C4-2B (cell line): ENCODE measurements around the gene VAT1L.
"Not testable (repeated sequence)": the region's sequence is repeated elsewhere in the genome, so short reads cannot be mapped to it uniquely, and the experiment has no call there.

Experiments
- H3K27ac ChIP-seq: fragments of 450-650 bp; 2 replicates; pipeline ENCODE4 v1.5.1; 2017
- CTCF ChIP-seq: fragments of 450-650 bp; conservative IDR thresholded peaks from 2 replicates; pipeline ENCODE4 v1.5.1; 2017; ENCODE audit warnings: mild to moderate bottlenecking
- ZFX ChIP-seq: fragments of 450-650 bp; IDR thresholded peaks from 2 replicates; pipeline ENCODE4 v1.6.1; 2017

VAT1L gene

GRCh38 chr16:77945126-77945525, 156.8 kb downstream of the VAT1L start:
- no peak for TF ChIP-seq ZFX
- TF ChIP-seq CTCF: no peak

DNA sequence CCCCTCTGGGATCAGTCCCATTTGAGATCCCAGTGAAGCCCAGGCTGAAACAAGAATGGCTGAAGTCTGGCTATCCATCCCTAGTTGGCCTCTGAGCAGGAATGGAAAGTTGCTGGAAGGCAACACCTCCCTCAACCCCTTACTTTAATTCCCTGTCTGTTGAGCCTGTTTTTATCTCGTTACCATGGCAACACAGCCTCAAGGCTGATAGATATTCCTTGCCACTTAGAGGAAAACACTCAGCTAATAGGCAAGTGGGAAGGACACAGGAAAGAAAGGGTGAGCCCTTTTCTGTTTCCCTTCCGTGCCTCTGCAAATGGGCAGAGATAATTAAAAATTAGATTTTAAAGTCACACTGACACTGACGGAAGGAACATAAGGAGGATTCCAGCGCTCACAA, 158.5 kb downstream of the VAT1L start:
- TF ChIP-seq ZFX: no peak
- no peak for TF ChIP-seq CTCF
- H3K27ac ChIP-seq: no peak overlapping the region

More at GRCh38 chr16:77945126-77945525, 156.8 kb downstream of the VAT1L start:
- H3K27ac ChIP-seq: no peak overlapping the region

- H3K27ac ChIP-seq: not testable (repeated sequence)
Observed at GRCh38 chr16:77947590-77947989, 159.2 kb downstream of the VAT1L start.

DNA sequence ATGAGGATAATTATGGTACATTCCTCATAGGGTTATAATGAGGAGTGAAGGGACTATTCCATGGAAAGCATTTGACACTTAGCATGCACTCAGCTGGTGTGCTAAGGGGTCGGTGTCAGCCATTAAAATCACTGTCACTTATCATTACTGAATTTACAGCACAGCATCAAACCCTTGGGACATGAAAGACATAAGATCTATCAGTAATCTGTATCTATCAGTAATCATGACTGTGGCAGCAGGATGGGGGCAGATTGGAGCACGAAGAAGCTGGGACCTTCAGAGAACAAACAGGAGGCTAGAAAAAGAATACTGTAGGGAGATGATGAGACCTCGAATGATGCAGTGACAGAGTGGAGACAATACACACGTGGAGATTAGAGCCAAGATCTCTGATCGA, 160.5 kb downstream of the VAT1L start:
- H3K27ac ChIP-seq: no peak overlapping the region
- no peak for TF ChIP-seq ZFX
- TF ChIP-seq CTCF: no peak

DNA sequence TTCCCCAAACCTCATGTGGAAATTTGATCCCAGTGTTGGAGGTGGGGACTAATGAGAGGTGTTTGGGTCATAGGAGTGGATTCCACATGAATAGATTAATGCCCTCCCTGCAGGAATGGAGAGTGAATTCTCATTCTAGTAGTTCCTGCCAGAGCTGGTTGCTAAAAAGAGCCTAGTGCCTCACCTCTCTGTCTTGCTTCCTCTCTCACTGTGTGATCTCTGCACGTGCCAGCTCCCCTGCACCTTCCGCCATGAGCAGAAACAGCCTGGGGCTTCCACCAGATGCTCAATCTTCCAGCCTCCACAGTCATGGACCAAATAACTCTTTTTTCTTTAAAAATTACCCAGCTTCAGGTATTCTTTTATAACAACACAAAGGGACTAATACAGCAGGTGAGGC, 161.1 kb downstream of the VAT1L start:
- no peak for TF ChIP-seq CTCF
- TF ChIP-seq ZFX: no peak

GRCh38 chr16:77951788-77952187, 163.4 kb downstream of the VAT1L start:
- TF ChIP-seq ZFX: no peak
- peak; percentile 74 for TF ChIP-seq CTCF
- no peak overlapping the region for H3K27ac ChIP-seq

More for the DNA sequence above, 161.1 kb downstream of the VAT1L start:
- H3K27ac ChIP-seq: no peak overlapping the region

DNA sequence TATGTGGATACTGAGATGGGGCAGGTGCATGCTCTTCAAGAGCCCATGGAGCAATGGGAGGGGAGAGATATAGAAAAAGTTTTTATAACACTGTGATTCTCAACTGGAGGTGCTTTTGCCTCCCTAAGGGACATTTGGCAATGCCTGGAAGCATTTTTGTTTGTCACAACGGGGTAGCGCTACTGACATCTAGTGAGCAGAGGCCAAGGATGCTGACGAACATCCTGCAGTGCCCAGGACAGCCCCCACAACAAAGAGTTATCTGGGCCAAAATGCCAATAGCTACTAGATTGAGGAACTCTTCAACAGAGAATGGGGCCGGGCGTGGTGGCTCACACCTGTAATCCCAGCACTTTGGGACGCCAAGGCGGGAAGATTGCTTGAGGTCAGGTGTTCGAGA, 166.8 kb downstream of the VAT1L start:
- no peak for TF ChIP-seq CTCF
- no peak for TF ChIP-seq ZFX
- no peak overlapping the region for H3K27ac ChIP-seq

DNA sequence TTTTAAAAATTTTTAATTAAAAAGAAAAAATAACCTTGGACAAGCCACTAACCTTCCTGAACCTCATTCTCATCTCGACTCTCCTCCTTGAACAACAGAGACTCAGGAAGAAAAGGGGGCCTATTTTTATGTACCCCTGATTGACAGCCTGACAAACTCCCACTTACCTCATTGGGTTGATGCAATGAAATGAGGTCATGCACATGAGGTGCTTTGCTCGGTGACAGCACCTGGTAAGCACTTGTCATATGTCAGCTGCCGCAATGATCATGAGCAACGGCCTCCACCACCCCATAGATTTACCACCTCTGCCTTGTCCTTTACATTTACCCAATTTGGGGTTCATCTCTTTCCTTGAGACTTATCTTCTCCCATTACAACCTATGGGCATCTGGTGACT, 167.9 kb downstream of the VAT1L start:
- TF ChIP-seq CTCF: no peak
- TF ChIP-seq ZFX: no peak
- H3K27ac ChIP-seq: no peak overlapping the region
